ENCODE measurements around the gene PARD6B.
"Not testable (repeated sequence)": the region's sequence is repeated elsewhere in the genome, so short reads cannot be mapped to it uniquely, and the experiment has no call there.

Gene PARD6B

GRCh38 chr20:50754420-50754819 lies 23.0 kb downstream of the PARD6B start:
- H3K36me3 ChIP-seq (ENCODE audit: insufficient read depth, low read length), result peaks cover 11% of the 10 kb centered on the region
- no peak overlapping the region for H2AFZ ChIP-seq (ENCODE audit: low read depth, low read length)
- H3K4me1 ChIP-seq (ENCODE audit: insufficient read depth, low read length), result no peaks in the 10 kb centered on the region
- no peak overlapping the region for H3K4me3 ChIP-seq (ENCODE audit: low read length)
- no peaks in the 10 kb centered on the region for H3K27me3 ChIP-seq (ENCODE audit: insufficient read depth, low read length)
- H3K9me3 ChIP-seq (ENCODE audit: low read length), result no peaks in the 10 kb centered on the region

GRCh38 chr20:50756447-50756846 lies 25.1 kb downstream of the PARD6B start:
- Histone ChIP-seq H3K27me3 (ENCODE audit: insufficient read depth, low read length) (no peaks in the 10 kb centered on the region), H2AFZ (ENCODE audit: low read depth, low read length) (no peak overlapping the region), H3K4me3 (ENCODE audit: low read length) (no peak overlapping the region), H3K9me3 (ENCODE audit: low read length) (no peaks in the 10 kb centered on the region), H3K36me3 (ENCODE audit: insufficient read depth, low read length) (no peaks in the 10 kb centered on the region), H3K4me1 (ENCODE audit: insufficient read depth, low read length) (peaks cover 5% of the 10 kb centered on the region)

GRCh38 chr20:50758469-50758868 lies 27.1 kb downstream of the PARD6B start:
- Histone ChIP-seq H3K27me3 (ENCODE audit: insufficient read depth, low read length) (no peaks in the 10 kb centered on the region), H3K4me1 (ENCODE audit: insufficient read depth, low read length) (peaks cover 10% of the 10 kb centered on the region), H2AFZ (ENCODE audit: low read depth, low read length) (no peak overlapping the region), H3K9me3 (ENCODE audit: low read length) (no peaks in the 10 kb centered on the region), H3K4me3 (ENCODE audit: low read length) (no peak overlapping the region), H3K36me3 (ENCODE audit: insufficient read depth, low read length) (no peaks in the 10 kb centered on the region)

GRCh38 chr20:50758992-50759391 lies 27.6 kb downstream of the PARD6B start:
- H3K4me3 ChIP-seq (ENCODE audit: low read length), result no peak overlapping the region
- no peaks in the 10 kb centered on the region for H3K9me3 ChIP-seq (ENCODE audit: low read length)
- no peaks in the 10 kb centered on the region for H3K27me3 ChIP-seq (ENCODE audit: insufficient read depth, low read length)
- no peaks in the 10 kb centered on the region for H3K36me3 ChIP-seq (ENCODE audit: insufficient read depth, low read length)
- H3K4me1 ChIP-seq (ENCODE audit: insufficient read depth, low read length), result peaks cover 10% of the 10 kb centered on the region
- H2AFZ ChIP-seq (ENCODE audit: low read depth, low read length), result no peak overlapping the region

- peaks cover 10% of the 10 kb centered on the region for H3K4me1 ChIP-seq (ENCODE audit: insufficient read depth, low read length)
- H3K4me3 ChIP-seq (ENCODE audit: low read length), result no peak overlapping the region
- H2AFZ ChIP-seq (ENCODE audit: low read depth, low read length), result no peak overlapping the region
- no peaks in the 10 kb centered on the region for H3K9me3 ChIP-seq (ENCODE audit: low read length)
- no peaks in the 10 kb centered on the region for H3K27me3 ChIP-seq (ENCODE audit: insufficient read depth, low read length)
- H3K36me3 ChIP-seq (ENCODE audit: insufficient read depth, low read length), result no peaks in the 10 kb centered on the region
Measured at GRCh38 chr20:50759678-50760077, 28.3 kb downstream of the PARD6B start.

- peaks cover 10% of the 10 kb centered on the region for H3K4me1 ChIP-seq (ENCODE audit: insufficient read depth, low read length)
- no peaks in the 10 kb centered on the region for H3K36me3 ChIP-seq (ENCODE audit: insufficient read depth, low read length)
- no peak overlapping the region for H2AFZ ChIP-seq (ENCODE audit: low read depth, low read length)
- no peaks in the 10 kb centered on the region for H3K27me3 ChIP-seq (ENCODE audit: insufficient read depth, low read length)
- no peaks in the 10 kb centered on the region for H3K9me3 ChIP-seq (ENCODE audit: low read length)
- H3K4me3 ChIP-seq (ENCODE audit: low read length), result no peak overlapping the region
Measured at GRCh38 chr20:50762045-50762422, 30.7 kb downstream of the PARD6B start.

GRCh38 chr20:50762435-50763220 lies 31.2 kb downstream of the PARD6B start:
- Histone ChIP-seq H3K36me3 (ENCODE audit: insufficient read depth, low read length) (no peaks in the 10 kb centered on the region), H3K4me3 (ENCODE audit: low read length) (no peak overlapping the region), H3K27me3 (ENCODE audit: insufficient read depth, low read length) (no peaks in the 10 kb centered on the region), H3K9me3 (ENCODE audit: low read length) (no peaks in the 10 kb centered on the region), H3K4me1 (ENCODE audit: insufficient read depth, low read length) (peaks cover 10% of the 10 kb centered on the region), H2AFZ (ENCODE audit: low read depth, low read length) (no peak overlapping the region)

GRCh38 chr20:50763550-50764458 lies 32.4 kb downstream of the PARD6B start:
- H2AFZ ChIP-seq (ENCODE audit: low read depth, low read length); H3K27me3 ChIP-seq (ENCODE audit: insufficient read depth, low read length); H3K9me3 ChIP-seq (ENCODE audit: low read length); H3K4me1 ChIP-seq (ENCODE audit: insufficient read depth, low read length); H3K36me3 ChIP-seq (ENCODE audit: insufficient read depth, low read length); H3K4me3 ChIP-seq (ENCODE audit: low read length): not testable (repeated sequence)

- not testable (repeated sequence) for H3K4me1 ChIP-seq (ENCODE audit: insufficient read depth, low read length); H3K4me3 ChIP-seq (ENCODE audit: low read length); H3K27me3 ChIP-seq (ENCODE audit: insufficient read depth, low read length); H2AFZ ChIP-seq (ENCODE audit: low read depth, low read length); H3K36me3 ChIP-seq (ENCODE audit: insufficient read depth, low read length); H3K9me3 ChIP-seq (ENCODE audit: low read length)
Measured at GRCh38 chr20:50765251-50765650, 33.9 kb downstream of the PARD6B start.

GRCh38 chr20:50765674-50766073 lies 34.3 kb downstream of the PARD6B start:
- Histone ChIP-seq H3K9me3 (ENCODE audit: low read length) (no peaks in the 10 kb centered on the region), H3K36me3 (ENCODE audit: insufficient read depth, low read length) (no peaks in the 10 kb centered on the region), H2AFZ (ENCODE audit: low read depth, low read length) (no peak overlapping the region), H3K4me1 (ENCODE audit: insufficient read depth, low read length) (peaks cover 10% of the 10 kb centered on the region), H3K27me3 (ENCODE audit: insufficient read depth, low read length) (no peaks in the 10 kb centered on the region), H3K4me3 (ENCODE audit: low read length) (no peak overlapping the region)

GRCh38 chr20:50766955-50767809 lies 35.8 kb downstream of the PARD6B start:
- H3K9me3 ChIP-seq (ENCODE audit: low read length); H3K36me3 ChIP-seq (ENCODE audit: insufficient read depth, low read length); H2AFZ ChIP-seq (ENCODE audit: low read depth, low read length); H3K27me3 ChIP-seq (ENCODE audit: insufficient read depth, low read length); H3K4me1 ChIP-seq (ENCODE audit: insufficient read depth, low read length); H3K4me3 ChIP-seq (ENCODE audit: low read length): not testable (repeated sequence)

GRCh38 chr20:50768991-50769390 lies 37.6 kb downstream of the PARD6B start:
- not testable (repeated sequence) for H3K36me3 ChIP-seq (ENCODE audit: insufficient read depth, low read length); H3K4me3 ChIP-seq (ENCODE audit: low read length); H3K4me1 ChIP-seq (ENCODE audit: insufficient read depth, low read length); H3K9me3 ChIP-seq (ENCODE audit: low read length); H2AFZ ChIP-seq (ENCODE audit: low read depth, low read length); H3K27me3 ChIP-seq (ENCODE audit: insufficient read depth, low read length)

GRCh38 chr20:50769551-50770085 lies 38.2 kb downstream of the PARD6B start:
- H3K4me1 ChIP-seq (ENCODE audit: insufficient read depth, low read length); H3K36me3 ChIP-seq (ENCODE audit: insufficient read depth, low read length); H3K4me3 ChIP-seq (ENCODE audit: low read length); H2AFZ ChIP-seq (ENCODE audit: low read depth, low read length); H3K27me3 ChIP-seq (ENCODE audit: insufficient read depth, low read length); H3K9me3 ChIP-seq (ENCODE audit: low read length): not testable (repeated sequence)
